NCI-H226 (cell line): ENCODE results near the gene TBPL1.
"Not testable (repeated sequence)": the region's sequence is repeated elsewhere in the genome, so short reads cannot be mapped to it uniquely, and the experiment has no call there.

Experiments
- DNase-seq: peaks from one replicate; pipeline ENCODE4 v3.0.0-alpha.2; 2015

The TBPL1 gene

DNA sequence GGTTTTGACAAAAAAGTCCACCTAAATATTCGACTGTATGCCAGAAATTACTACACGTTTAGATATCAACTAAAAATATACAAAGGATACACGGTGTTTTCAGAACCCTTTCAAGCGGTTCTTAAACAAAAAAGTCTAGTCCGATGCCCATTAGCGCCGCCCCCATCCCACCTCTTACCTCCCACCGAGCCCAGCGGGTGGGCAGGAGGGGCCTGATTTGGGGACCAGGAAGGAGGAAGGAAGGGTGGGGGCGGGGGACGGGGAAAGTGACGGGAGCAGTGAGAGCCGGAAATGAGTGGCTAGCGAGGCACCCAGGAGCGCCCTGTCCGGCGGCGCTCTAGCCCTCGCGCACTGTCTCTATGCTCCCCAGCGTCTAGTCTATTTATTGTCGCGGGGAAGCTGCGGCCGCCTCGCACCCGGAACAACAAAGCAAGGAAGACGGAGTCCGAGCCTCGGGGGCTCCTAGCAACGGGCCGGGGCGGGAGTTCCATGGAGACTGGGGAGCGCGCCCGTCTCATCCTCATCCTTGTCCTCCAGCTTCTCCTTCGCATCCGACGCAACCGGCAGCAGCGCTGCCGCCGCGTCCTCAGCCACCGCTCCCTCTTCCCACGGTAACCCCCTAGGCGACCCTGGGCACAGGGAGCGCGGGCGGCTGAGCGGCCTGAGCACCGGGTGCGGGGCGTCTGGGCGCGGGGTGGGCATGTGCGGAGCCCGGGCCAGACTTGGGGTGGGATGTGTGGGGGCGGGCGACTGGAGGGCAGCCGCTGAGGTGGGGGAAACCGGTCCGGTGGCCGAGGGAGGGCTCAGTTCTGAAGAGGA is at the start of gene TBPL1:
Gene TBPL1, plus strand, starts transcription at position 410 of the 819 bp plus-strand sequence. CDS start 26,902 bp downstream, outside the sequence.
- DNase-seq, result peak; percentile 87

DNA sequence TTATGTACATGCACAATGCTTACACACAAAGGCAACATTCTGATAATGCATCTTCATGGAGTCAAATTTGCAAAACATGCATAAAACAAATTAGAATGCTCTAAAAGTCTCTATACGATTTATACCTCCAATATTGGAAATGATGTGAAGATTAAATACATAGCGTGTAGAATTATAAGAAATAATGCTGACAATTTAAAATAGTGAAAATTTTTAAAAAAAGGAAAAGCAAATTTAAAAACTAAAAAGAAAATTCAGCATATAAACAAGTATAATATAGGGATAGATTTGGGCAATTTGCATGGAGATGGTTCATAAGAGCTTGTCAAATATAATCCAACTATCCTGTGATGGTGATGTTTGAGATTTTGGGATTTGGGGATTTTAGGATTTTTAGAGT is 49.2 kb upstream of the TBPL1 start:
- DNase-seq, result no peak

DNA sequence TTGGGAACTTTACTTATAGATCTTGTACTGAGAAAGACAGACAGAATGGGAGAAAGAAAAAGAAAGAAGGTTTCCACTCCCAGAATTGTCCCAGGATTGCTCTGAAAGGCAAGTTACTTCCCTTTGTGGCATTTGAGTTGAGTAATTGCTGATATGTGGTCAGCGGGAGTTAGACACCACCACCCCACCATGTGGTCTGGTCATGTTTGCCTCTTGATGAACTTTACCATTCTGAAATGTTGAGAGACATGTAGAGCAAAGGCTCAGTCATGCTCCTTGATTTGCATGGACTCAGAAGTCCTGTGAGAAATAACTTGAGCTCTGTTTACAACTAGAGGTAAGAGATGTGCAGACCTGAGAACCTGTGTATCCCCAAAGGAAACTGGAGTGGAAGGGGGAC is 47.0 kb upstream of the TBPL1 start:
- peak; percentile 11 for DNase-seq

DNA sequence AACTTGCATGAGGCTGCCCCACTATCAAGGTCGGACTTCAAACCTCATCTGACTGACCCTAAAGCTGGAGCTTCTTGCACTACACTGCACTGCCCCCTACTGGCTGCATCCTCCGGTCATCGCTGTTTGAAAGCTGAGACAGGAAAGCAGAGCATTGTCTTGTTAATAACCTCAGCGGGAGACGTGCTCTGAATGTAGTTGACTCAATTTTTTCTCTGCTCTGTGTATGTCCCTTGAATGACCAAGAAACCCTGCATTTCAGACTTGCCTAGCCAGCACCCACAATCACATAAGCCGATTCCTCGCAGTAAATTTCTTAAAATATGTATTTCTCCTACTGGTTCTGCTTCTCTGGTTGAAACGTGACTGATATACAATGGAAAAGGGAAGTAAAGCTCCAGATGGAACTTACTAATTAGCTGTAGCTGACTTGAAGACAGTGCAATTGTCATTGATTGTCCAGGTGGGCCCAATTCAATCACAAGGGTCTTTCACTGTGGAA is 36.3 kb upstream of the TBPL1 start:
- peak; percentile 62 for DNase-seq

DNA sequence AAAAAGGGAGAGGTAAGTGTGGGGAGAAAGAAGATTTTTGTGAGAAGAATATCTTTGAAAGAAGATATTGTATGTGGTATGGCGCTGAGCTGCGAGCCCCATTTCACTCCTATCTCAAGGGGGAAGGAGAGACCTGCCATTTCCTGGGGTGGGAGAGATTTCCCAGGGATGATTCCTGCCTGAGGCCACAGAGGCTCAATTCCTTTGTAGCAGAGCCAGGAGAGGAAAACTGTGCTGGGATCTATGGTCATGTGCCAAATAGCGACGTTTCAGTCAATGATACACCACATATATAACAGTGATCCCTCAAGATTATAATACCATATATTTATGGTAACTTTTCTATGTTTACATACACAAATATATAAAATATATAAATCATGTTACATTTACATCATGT is 35.2 kb upstream of the TBPL1 start:
- DNase-seq, result no peak

DNA sequence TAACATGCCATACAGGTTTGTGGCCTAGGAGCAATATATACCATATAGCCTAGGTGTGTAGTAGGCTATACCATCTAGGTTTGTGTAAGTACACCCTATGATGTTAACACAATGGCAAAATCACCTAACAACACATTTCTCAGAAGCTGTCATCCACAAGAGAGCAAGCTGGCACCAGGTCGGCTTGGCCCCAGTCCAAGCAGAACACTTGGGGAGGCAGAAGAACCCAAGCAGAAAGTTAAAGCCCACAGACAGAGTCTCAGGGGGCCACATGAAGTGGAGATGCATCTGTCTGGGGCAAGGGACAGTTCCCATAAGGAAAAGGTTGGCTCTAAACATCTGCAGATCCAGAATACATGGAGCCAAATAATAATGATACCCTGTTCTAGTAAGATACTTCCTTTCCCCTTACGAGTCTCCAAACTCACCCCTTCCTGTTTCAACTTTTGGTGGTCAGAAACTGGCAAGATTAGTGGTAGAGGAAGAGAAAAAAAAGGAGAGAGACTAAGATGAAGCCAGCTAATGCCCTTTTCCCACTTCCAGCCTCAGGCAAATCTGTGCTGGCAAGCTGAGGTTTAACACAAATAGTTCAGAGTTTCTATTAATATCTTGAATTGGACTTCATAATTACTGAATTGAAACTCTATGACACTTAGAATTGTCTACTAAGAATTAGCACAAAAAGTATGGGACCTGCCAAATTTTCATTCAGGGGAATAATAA is 34.7 kb upstream of the TBPL1 start:
- peak; percentile 35 for DNase-seq

DNA sequence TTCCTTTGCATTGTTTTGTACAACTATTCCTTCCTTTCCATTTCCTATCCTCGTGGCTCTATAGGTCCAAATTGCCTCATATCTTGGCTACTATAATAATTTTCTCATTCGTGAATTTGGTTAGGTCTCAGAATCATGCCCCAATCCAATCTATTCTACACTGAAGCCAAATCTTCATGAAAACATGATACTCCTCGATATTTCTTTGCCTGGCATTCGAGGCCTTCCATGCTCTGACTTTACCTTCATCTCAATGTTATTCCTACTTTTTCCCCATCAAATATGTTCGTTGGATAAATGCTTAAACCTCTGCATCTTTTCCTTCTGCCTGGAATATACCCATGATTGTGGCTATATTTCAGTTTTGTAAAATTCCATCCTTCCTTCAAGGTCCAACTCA is 33.7 kb upstream of the TBPL1 start:
- DNase-seq, result no peak

DNA sequence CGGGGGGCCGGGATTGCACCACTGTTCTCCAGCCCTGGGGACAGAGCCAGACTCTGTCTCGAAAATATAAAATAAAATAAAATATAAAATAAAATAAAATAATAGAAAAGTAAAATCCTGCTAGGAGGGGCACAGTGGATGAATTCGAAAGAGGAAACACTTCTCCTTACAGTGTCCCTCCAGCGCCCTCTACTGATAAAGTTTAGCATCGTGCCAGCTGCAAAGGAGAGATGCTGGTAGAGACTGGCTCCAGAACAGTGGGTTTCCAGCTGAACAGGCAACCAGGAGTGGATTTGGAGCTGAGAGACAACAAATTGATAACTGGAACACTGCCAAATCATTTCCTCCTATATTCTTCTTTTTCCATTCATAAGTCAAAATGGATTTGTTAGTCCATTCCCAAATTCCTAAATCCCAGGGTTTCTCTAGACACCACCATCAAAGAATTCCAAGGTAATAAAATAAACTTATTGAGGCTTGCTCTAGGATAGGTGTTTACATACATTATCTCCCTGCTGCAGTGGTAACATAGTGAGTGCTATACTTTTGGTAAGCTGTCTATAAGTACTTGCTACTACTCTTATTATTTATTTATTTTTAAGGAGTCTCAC is 31.7 kb upstream of the TBPL1 start:
- DNase-seq, result peak; percentile 56

DNA sequence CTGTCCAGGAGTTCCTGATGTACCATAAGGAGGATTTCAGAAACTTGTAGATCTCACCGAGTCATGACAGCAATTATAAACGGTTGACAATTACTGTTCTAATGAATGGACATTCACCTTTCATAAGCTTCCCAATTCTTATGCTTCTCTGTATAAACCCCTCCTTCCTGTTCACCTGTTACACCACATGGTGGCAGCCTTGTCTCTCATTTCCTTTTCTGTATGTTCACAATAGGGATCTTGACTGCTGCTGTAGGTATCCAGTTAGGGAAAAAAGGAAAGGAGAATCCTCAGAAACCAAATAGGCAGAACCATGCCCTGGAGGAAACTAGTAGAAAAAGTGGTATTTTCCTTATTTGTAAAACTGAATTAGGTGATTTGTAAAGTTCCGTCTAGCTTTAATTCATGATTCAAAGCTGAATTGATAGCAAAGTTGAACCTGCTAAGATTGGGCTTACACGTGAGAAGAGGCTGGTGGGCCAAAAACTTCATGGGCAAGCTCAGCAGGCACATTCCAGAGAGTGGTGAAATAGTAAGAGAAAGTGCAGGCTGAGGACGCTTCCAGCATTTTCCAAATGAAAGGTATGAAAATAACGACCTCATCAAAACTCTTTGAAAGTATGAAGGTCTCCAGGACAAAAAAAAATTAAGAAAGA is 29.0 kb upstream of the TBPL1 start:
- DNase-seq, result peak; percentile 40

DNA sequence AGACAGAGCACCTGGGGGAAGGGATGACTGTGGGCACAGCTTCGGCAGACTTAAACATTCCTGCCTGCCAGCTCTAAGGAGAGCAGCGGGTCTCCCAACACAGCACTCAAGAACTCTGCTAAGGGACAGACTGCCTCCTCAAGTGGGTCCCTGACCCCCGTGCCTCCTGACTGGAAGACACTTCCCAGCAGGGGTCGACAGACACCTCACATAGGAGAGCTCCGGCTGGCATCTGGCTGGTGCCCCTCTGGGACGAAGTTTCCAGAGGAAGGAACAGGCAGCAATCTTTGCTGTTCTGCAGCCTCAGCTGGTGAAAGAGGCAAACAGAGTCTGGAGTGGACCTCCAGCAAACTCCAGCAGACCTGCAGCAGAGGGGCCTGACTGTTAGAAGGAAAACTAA is 21.8 kb upstream of the TBPL1 start:
- DNase-seq, result not testable (repeated sequence)

DNA sequence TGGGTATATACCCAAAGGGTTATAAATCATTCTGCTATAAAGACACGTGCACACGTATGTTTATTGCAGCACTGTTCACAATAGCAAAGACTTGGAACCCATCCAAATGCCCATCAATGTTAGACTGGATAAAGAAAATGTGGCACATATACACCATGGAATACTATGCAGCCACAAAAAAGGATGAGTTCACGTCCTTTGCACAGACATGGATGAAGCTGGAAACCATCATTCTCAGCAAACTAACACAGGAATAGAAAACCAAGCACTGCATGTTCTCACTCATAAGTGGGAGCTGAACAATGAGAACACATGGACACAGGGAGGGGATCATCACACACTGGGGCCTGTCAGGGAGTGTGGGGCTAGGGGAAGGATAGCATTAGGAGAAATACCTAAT is 16.7 kb upstream of the TBPL1 start:
- DNase-seq, result not testable (repeated sequence)

DNA sequence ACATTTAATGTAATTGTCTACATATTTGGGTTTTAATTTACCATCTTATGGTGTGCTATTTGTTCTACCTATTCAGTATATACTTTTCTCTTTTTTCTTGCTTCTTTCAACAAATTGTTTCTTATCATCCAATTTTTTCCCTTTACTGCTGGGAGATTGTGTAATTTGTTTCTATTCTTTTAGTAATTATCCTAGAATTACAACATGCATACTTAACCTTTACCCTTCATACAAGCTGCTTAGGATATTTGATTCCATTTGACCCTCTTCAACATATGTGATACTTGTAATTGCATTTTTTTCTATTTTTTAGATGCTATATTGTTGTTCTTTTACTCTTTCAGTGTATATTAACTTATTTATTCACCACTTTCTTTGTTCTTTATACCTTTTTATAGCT is 15.1 kb upstream of the TBPL1 start:
- no peak for DNase-seq

DNA sequence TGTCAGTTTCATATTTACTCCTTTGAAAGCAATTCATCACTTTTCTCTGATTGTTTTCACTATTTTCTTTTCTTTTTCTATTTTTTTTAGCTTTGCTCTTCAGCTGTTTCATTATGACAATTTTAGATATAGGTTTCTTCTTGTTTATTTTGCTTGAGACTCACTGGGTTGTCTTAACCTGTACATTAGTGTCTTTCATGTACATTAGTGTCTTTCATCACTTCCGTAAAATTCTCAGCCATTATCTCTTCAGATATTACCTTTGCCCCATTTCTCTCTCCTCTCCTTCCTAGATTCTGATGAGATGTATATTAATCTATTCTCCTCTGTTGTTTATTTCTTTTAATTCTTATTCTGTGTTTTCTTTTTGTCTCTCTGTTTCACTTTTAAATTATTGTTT is 14.5 kb upstream of the TBPL1 start:
- no peak for DNase-seq

DNA sequence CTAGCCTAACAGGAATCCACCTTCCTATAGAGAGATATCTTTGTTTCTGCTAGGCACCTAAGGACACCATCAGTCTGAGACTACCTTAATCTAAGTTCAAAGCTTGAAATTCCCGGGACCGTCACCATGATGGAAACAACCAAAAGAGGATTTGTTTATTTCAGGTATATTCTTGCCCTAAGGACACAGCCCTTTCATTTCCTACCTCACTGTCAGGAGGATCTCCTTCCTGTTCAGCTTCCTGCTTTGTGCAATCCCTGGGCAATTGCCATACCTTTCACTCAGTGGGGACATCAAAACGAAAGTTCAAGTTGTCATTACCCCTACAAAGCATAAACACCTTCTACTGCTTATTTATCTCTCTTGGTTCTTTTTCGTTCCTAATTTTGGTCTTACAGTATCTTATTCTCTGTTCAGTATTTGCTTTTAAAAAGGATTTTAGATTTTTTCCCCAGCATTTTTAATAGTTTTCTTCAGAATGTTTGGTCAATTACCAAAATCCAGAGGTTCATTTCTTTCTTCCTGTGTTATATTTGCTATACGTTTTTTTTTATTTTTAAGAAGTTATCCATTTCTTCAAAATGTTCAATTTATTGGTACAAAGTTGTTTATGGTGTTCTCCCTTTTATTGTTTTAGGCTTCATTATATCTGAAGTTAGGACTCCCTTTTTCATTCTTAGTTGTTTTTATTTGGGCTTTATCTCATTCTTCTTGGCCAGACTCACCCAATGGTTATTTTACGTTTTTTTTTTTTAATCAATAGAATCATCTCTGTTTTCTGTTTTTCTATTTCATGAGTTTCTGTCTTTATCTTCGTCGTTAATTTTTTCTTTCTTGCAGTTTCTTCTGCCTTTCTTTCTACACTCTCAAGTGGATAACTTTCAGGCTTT is 13.0 kb upstream of the TBPL1 start:
- no peak for DNase-seq

DNA sequence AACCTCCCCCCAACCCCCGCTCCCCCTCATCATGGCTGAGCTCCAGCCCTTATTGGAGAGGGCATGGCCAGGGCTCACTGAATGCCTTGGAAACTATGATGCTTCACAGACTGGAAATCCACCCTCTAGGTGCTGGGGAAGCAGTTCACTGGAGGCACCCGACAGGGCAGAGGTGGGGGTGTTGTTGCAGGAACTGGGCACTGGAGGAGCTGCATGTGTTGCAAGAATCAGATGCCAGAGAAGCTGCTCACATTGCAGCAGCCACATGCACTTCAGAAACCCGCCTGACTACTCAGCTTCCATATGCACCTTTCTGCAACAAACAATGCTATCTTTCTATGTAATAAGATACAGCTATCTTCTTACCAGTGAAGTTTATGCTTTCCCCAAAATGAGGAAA is 7.9 kb upstream of the TBPL1 start:
- peak; percentile 40 for DNase-seq

DNA sequence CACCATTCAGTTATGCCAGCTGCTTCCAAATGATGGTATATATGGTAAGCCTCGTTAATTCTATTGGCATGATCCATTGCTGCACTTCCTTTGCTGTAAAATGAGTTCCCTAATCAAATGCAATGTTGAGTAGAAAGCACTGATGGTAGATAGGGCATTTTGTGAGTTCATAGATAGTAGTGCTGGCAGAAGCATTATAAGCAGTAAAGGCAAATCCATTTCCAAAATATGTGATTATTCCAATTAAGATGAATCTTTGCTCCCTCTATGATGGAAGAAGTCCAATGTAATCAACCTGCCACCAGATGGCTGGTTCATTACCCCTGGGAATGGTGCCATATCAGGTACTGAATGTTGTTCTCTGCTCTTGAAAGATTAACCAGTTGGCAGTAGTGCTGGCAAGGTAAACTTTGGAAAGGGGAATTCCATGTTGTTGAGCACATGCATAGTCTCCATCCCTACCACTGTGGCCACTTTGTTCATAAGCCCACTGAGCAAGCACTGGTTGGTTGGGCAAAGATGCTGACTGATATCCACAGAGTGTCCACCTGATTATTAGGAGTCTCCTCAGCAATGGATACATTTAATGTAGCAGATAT is 5.6 kb upstream of the TBPL1 start:
- no peak for DNase-seq

DNA sequence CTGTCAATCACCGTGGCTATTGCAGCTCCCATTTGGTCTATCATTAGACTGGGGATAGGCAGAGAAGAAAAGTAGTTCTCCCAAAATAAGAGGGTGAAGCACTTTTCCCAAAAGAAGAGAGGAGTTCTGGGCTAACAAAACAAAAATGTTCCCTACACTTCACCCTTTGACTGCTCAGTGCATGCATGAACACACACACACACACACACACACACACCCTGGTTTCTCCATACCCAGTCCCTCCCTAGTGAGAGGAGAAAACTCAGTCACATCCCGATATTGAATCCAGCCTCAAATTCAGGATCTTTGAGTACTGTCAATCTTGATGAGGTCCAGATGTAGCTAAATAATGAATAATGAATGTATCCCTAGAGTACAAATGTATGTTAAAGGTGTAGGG is 4.6 kb upstream of the TBPL1 start:
- no peak for DNase-seq

DNA sequence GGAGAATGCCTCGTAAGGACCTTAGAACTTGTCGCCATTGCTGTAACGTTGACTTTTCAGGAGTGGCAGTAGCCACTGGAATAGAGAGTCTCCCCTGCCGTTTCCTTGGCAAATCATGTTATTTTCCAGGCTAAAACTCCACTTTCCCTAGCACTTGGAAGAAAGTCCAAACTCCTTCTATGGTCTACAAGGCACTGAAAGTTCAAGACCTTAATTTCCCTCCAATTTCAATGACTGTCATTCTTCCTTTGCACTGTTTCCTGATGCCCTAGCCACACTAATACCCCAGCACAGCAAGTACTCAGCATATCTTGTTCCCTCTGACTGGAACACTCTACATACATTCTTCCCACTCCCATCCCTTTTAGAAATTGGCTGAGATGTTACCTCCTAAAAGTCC is 1.8 kb upstream of the TBPL1 start:
- no peak for DNase-seq

DNA sequence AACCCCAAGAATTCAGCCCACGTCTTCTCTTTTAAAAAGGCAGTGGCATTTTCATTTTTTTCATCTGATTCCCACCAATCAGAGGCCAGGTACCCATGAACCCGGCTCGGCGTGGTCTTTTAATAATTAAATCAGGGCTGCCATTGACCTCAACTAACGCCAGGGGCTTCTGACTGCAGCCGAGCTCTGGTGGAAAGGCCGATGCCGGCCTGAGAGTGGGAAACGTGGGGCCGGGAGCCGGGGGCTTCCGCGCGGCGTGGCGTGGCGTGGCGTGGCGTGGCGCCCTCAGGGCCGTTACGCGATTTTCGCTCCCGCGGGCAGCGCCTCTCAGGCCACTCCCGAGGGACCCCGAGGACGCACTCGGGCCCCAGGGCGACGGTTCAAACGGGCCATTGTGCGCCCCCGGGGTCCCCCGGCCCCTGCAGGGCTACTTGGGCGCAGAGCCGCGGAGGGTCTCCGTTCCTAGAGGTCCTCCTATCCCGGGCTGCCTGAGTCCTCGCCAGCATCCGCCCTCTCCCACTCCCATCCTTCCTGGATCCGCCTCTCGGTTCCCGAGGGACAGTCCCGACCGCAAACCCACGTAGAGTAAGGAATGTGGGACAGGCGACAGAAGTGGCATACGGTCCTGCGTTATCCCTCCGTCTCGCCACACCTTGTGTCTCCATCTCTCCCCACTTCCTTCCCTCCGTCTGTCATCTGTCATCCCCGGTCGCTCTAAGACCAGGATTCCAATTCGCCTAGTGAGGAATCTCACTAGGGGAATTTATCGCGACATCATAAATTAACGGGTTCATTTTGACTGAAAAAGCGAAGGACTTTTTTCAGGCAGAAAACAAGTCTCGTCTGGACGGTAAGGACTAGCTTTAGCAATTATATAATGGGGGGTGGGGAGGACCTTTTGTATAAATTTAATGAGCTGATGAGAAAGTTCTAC is 876 bp upstream of the TBPL1 start:
- peak; percentile 60 for DNase-seq

DNA sequence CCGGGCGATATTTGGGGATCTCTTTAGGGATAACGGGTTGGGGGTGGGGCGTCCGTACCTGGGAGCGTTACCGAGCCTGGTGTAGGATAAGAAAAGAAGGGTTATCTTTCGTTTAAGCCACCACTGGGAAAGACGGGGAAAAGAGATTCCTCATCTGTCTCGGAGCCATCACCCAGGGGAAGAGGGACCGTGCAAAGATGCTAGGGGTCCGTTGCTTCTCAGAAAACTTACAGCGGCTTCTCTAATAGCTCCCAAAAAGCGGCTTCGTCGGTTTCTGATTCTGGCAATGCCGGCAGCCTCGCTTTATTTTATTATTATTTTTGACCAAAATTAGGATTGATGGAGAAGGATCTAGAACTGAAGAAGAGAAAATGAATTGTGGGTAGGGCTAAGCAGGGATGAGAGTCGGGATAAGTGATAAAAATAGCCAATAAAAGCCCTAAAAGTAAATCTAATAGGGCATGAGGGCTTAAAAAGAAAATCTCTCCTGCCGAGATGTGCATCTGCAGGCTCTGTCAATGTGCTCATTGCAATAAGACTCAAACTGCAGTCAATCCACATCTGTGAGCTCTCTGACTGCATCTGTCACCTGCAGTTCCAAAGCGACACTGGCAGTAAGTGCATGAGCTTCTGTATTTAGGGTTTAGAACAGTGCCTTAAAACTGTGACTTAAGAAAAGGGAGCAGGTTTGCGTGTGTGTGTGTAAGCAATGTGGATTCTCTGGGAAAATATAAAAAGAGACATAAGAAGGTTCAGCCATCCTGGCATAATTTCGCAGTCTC is 801 bp downstream of the TBPL1 start:
- no peak for DNase-seq
